Measurements from ENCODE around the gene THAP4. TPM values are rescaled to one million over a fixed set of nuclear protein-coding genes. Genes with fewer than 3 reads are reported as not detected.

The THAP4 gene
- total RNA-seq, 2 experiments from 2014 or later: 45.1 to 48.9 TPM

DNA sequence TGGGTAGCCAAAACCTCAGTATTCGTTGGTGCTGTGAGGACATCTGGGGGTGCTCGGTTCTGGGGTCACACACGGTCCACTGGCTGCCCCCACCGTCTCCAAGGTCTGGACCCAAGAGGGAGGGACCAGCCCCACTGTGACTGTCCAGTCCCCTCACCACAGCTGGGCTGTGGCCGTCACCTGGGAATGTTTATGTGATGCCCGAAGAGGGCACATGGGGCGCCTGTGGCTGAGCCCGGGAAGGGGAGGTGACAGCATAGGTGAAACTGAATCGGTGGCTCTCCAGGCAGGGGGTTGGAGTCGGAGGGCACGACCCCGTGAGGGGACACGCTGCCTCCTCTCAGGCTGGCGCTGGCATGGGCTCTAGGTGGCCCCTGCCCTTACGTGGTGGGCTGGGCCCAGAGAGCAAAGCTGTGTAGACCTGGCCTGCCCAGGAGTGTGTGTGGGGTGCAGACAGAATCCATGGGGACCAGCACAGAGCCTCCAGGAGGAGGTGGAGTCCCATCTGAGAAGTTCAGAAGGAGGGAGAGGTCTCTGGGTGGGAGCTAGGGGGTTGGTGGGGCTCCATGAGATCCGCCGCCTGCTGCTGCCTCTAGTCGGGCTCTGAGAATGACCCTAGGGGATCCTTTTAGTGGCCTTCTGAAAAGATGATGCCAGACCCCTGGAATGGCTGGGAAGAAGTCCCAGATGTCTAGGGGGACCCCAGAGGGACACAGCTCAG is 76.6 kb downstream of the THAP4 start:
- Mint-ChIP-seq H3K9me3 (peaks cover 19% of the 10 kb centered on the region), H3K4me1 (ENCODE audit: low read depth) (peaks cover 6% of the 10 kb centered on the region), H3K4me3 (peak overlapping the region; percentile 24), H3K36me3 (ENCODE audit: low read depth) (peaks cover 4% of the 10 kb centered on the region), H3K27ac (no peak overlapping the region), H3K27me3 (peaks cover 34% of the 10 kb centered on the region)
- DNase-seq (no peak), ATAC-seq (no peak)
- TF ChIP-seq, protein P1, sequence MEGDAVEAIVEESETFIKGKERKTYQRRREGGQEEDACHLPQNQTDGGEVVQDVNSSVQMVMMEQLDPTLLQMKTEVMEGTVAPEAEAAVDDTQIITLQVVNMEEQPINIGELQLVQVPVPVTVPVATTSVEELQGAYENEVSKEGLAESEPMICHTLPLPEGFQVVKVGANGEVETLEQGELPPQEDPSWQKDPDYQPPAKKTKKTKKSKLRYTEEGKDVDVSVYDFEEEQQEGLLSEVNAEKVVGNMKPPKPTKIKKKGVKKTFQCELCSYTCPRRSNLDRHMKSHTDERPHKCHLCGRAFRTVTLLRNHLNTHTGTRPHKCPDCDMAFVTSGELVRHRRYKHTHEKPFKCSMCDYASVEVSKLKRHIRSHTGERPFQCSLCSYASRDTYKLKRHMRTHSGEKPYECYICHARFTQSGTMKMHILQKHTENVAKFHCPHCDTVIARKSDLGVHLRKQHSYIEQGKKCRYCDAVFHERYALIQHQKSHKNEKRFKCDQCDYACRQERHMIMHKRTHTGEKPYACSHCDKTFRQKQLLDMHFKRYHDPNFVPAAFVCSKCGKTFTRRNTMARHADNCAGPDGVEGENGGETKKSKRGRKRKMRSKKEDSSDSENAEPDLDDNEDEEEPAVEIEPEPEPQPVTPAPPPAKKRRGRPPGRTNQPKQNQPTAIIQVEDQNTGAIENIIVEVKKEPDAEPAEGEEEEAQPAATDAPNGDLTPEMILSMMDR (IDR thresholded peaks at IDR 0.05): no peak
- intact Hi-C loops (cut with micrococcal nuclease): no loop called here
- POLR2A ChIA-PET: interaction anchor here (0.7 kb wide), 1 partner anchor 202 kb away, joined by 3 read pairs; no protein-coding TSS in a partner anchor
- CTCF ChIA-PET: no interaction called here

DNA sequence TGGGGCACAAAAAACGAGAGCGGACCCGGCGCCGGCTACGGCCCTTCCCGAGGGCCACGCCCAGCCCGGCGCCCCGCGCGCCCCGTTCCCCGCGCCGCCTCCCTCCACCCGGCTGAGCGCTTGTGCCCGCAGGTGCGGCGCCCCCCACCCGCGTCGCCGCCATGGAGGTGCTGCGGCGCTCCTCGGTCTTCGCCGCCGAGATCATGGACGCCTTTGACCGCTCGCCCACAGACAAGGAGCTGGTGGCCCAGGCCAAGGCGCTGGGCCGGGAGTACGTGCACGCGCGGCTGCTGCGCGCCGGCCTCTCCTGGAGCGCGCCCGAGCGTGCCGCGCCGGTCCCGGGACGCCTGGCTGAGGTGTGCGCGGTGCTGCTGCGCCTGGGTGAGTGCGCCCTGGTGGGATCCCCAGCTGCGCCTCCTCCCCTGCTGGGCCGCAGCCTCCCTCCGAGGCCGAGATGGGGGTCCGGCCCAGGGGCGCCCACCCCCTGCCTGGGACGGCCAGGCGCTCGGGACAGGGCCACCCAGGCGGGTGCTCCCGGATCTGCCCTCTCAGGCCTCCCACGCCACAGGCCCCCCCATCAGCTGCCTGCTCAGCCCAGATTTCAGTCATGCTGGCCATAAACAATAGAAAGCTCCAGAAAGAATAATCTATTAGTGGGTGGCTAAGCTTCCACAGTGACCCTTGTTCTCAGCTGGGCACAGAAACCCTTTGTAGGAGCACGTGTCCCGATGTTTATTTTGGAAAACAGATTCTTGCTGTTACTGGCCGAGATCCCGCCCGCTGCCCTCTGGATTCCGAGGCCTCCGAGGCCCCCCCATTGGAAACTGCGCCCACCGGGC is 77.4 kb downstream of the THAP4 start:
- Mint-ChIP-seq H3K9me3 (peaks cover 19% of the 10 kb centered on the region), H3K4me3 (peak overlapping the region; percentile 24), H3K36me3 (ENCODE audit: low read depth) (peaks cover 4% of the 10 kb centered on the region), H3K27ac (no peak overlapping the region), H3K4me1 (ENCODE audit: low read depth) (peaks cover 6% of the 10 kb centered on the region), H3K27me3 (peaks cover 34% of the 10 kb centered on the region)
- TF ChIP-seq, protein P1 (IDR thresholded peaks at IDR 0.05): no peak
- ChIA-PET POLR2A (interaction anchor here (0.7 to 1.0 kb wide), 2 partner anchors 21 to 202 kb away, joined by 3 read pairs; no protein-coding TSS in a partner anchor), CTCF (no interaction called here)
- DNase-seq (no peak), ATAC-seq (peak; percentile 59)
- intact Hi-C loops (cut with micrococcal nuclease): no loop called here

DNA sequence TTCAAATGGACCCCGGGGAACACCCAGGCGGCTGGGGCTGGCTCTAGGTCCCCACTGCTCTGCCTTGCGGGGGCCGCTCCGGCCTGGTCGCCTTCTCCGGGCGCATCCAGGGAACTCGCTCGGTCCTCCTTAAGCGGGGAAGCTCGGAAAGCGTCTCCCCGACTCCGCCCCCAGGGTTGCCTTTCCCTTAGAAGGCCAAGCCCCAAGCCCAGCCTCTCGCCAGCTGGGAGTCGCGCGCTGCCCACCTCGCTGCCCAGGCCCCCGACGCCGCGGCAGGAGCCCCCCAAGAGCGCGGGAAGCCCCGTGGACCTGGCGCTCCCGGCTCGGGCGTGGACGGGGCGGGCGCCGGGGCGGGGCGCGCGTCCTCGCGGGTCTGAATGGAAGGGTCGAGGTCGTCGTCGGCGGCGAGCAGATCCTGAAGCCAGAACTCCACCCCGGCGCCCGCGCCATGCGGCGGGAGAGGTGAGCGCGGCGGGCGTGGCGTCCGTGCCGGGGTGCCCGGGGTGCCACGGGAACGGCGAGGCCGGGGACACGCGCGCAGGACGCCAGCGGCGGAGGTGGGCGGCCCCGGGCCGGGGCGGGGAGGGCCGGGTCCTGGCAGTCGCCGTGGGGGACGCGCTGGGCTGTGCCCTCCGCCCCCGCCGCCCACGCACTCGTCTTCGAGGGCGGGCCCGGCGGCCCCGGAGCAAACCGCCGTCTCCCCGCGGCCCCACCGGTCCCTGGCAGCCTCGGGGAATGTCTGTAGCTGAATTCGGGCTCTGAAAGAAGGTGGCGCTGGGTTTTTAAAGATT is 78.2 kb downstream of the THAP4 start, which contains the start of gene BOK:
BOK (plus strand) TSS at position 214 of the 791 bp plus-strand sequence. CDS start 739 bp downstream, outside the sequence.
- ChIA-PET CTCF (no interaction called here), POLR2A (interaction anchor here (1.0 kb wide), 1 partner anchor 21 kb away, joined by 3 read pairs; no protein-coding TSS in a partner anchor)
- intact Hi-C loops (cut with micrococcal nuclease): no loop called here
- ATAC-seq (peak; percentile 15), DNase-seq (no peak)
- Mint-ChIP-seq H3K4me1 (ENCODE audit: low read depth) (peaks cover 6% of the 10 kb centered on the region), H3K27ac (no peak within 1 kb of the TSS), H3K9me3 (peaks cover 19% of the 10 kb centered on the region), H3K27me3 (peaks cover 34% of the 10 kb centered on the region), H3K4me3 (peak within 1 kb of the TSS; percentile 46), H3K36me3 (ENCODE audit: low read depth) (peaks cover 4% of the 10 kb centered on the region)
- TF ChIP-seq, protein P1 (IDR thresholded peaks at IDR 0.05): no peak

DNA sequence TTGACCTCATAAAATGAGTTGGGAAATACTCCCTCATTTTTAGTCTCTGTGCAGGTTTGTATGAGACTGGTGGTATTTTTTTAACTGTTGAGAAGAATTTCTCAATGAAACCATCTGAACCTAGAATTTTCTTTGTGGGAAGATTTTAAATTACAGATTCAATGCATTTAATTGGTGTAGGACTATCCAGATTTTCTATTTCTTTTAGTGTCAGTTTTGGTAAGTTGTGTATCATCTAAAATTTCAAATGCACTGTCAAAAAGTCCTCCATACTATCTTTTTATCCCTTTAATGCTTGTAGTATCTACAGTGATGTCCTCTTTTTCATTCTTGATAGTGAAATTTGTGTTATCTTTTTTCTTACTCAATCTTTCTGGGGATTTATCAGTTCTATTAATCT is 80.2 kb downstream of the THAP4 start:
- intact Hi-C loops (cut with micrococcal nuclease): no loop called here
- TF ChIP-seq, protein P1 (IDR thresholded peaks at IDR 0.05): no peak

More for the DNA sequence above, 80.2 kb downstream of the THAP4 start:
- ATAC-seq (no peak), DNase-seq (no peak)
- Mint-ChIP-seq H3K4me1 (ENCODE audit: low read depth) (peaks cover 6% of the 10 kb centered on the region), H3K27me3 (peaks cover 34% of the 10 kb centered on the region), H3K9me3 (peaks cover 19% of the 10 kb centered on the region), H3K36me3 (ENCODE audit: low read depth) (peaks cover 4% of the 10 kb centered on the region), H3K4me3 (no peak overlapping the region), H3K27ac (no peak overlapping the region)
- ChIA-PET CTCF (interaction anchor here (0.9 kb wide), 1 partner anchor 14 kb away, joined by 3 read pairs; no protein-coding TSS in a partner anchor), POLR2A (interaction anchor here (0.7 kb wide), 1 partner anchor 13 kb away, joined by 3 read pairs; no protein-coding TSS in a partner anchor)
